K562 (cell line): ENCODE measurements around the gene PDIA4. TPM values are rescaled to one million over a fixed set of nuclear protein-coding genes. Genes with fewer than 3 reads are reported as not detected.

ENCODE experiments used
- ATAC-seq: fragments of 200-7000 bp; cut with Tn5 transposase; 3 replicates; pipeline ENCODE4 v1.9.1; 2020; ENCODE audit warnings: moderate library complexity
- BruUV-seq: library from RNA; stranded (reverse); fragments of 400-500 nt; replicated peaks from 2 replicates; lab custom pipeline; 2021; lab: Mats Ljungman, UMichigan
- CTCF ChIA-PET: fragments of 300-600 bp; formaldehyde crosslinking; extraction: SDS; loops from one replicate; lab custom pipeline; 2021; ENCODE audit warnings: low intra/inter-chr PET ratio; lab: Yijun Ruan, JAX
- POLR2A ChIA-PET: fragments of 300-600, 350-650 bp; sonication (Branson Sonifier 250); formaldehyde crosslinking; extraction: SDS; loops from one replicate; lab custom pipeline; 2021; ENCODE audit warnings: antibody characterized with exemption, inconsistent platforms; lab: Yijun Ruan, JAX
- DNase-seq, 4 experiments: peaks; one replicate each; pipeline versions ENCODE4 v3.0.0 to v3.0.0-alpha.2; 2011 to 2018; ENCODE audit warnings: low spot score in 3 of 4, mixed read lengths in 3 of 4; ENCODE audit errors: extremely low read depth in 1 of 4
- FAIRE-seq: peaks from 2 replicates; lab custom pipeline; 2011; peaks lifted over from hg19 to GRCh38; lab: Jason Lieb, UNC
- H2AFZ ChIP-seq: 2 replicates; pipeline ENCODE4 v1.6.0; 2011; ENCODE audit warnings: low read depth, low read length, control low read depth, inconsistent platforms
- H3K27ac ChIP-seq: fragments of 200-600 bp; 3 replicates; pipeline ENCODE4 v1.8.0; 2011; ENCODE audit warnings: low read depth, mild to moderate bottlenecking, control low read depth, inconsistent platforms, low read length, moderate library complexity, mixed read lengths; ENCODE audit errors: extremely low read depth
- H3K27me3 ChIP-seq, 2 experiments: fragments of 300-600 bp in 1 of 2; 2 replicates in 1 of 2; 3 replicates in 1 of 2; pipeline versions ENCODE4 v1.6.0 to v1.8.0; 2011; ENCODE audit warnings: inconsistent platforms in 2 of 2, low read length in 2 of 2, mild to moderate bottlenecking in 1 of 2, mixed read lengths in 1 of 2, moderate library complexity in 1 of 2; ENCODE audit not compliant: control insufficient read depth in 2 of 2, insufficient read depth in 2 of 2
- H3K36me3 ChIP-seq: fragments of 300-600 bp; 3 replicates; pipeline ENCODE4 v1.8.0; 2011; ENCODE audit warnings: mild to moderate bottlenecking, low read length, inconsistent platforms; ENCODE audit not compliant: control insufficient read depth, insufficient read depth
- H3K4me1 ChIP-seq, 2 experiments: fragments of 200-600 bp in 1 of 2; replicated peaks in 1 of 2; 2 replicates in 1 of 2; 3 replicates in 1 of 2; pipeline versions ENCODE4 v1.5.1 to v1.8.0; 2011; ENCODE audit warnings: inconsistent platforms in 2 of 2, low read length in 2 of 2, mild to moderate bottlenecking in 1 of 2, mixed read lengths in 1 of 2, moderate library complexity in 1 of 2; ENCODE audit not compliant: control insufficient read depth in 2 of 2, insufficient read depth in 2 of 2
- H3K4me2 ChIP-seq: 2 replicates; pipeline ENCODE4 v1.6.1; 2011; ENCODE audit warnings: low read length, control low read depth, inconsistent platforms, mixed read lengths; ENCODE audit not compliant: insufficient read depth
- H3K4me3 ChIP-seq: fragments of 200-600 bp; sonication (generic), shearing (Covaris generic); 2 replicates; pipeline ENCODE4 v1.5.1; 2016; ENCODE audit warnings: control low read depth, inconsistent platforms
- H3K79me2 ChIP-seq: fragments of 200-600 bp; 3 replicates; pipeline ENCODE4 v1.8.0; 2011; ENCODE audit warnings: low read length, inconsistent platforms; ENCODE audit not compliant: control insufficient read depth, insufficient read depth
- H3K9ac ChIP-seq, 2 experiments: 2 replicates each; pipeline versions ENCODE4 v1.6.0 to v1.6.1; 2011; ENCODE audit warnings: low read depth in 2 of 2, low read length in 2 of 2, control low read depth in 1 of 2, inconsistent platforms in 1 of 2, mild to moderate bottlenecking in 1 of 2, mixed read lengths in 1 of 2; ENCODE audit not compliant: insufficient read depth in 1 of 2
- H3K9me1 ChIP-seq: one replicate; pipeline ENCODE4 v1.6.0; 2011; ENCODE audit warnings: inconsistent platforms, mild to moderate bottlenecking, low read length, moderate library complexity; ENCODE audit not compliant: control insufficient read depth, insufficient read depth
- H3K9me3 ChIP-seq: replicated peaks from 2 replicates; pipeline ENCODE4 v1.5.1; 2011; ENCODE audit warnings: low read depth, low read length, inconsistent platforms; ENCODE audit not compliant: control insufficient read depth, insufficient read depth
- H4K20me1 ChIP-seq: replicated peaks from 2 replicates; pipeline ENCODE4 v1.6.1; 2011; ENCODE audit warnings: low read length, inconsistent platforms, mixed read lengths; ENCODE audit not compliant: control insufficient read depth, insufficient read depth
- CEBPG ChIP-seq, 3 experiments: fragments of 200-800 bp in 1 of 3; sonication (Bioruptor generic) in 1 of 3; sonication (generic) in 1 of 3; formaldehyde crosslinking in 1 of 3; IDR thresholded peaks in 2 of 3; conservative IDR thresholded peaks in 1 of 3; 2 replicates each; pipeline versions ENCODE4 v1.6.1 to v1.8.0; 2016 to 2022; ENCODE audit warnings: missing compliant biosample characterization in 2 of 3, missing genetic modification characterization in 2 of 3, mild to moderate bottlenecking in 1 of 3, missing genetic modification reagents in 1 of 3
- CREM ChIP-seq: IDR thresholded peaks from 2 replicates; pipeline ENCODE4 v1.6.1; 2014; ENCODE audit warnings: antibody characterized with exemption, low read depth
- CSDE1 ChIP-seq, 2 experiments: fragments of 450-650 bp; IDR thresholded peaks; 2 replicates each; pipeline ENCODE4 v1.6.1; 2016; ENCODE audit warnings: mild to moderate bottlenecking in 1 of 2
- HDAC1 ChIP-seq, 2 experiments: fragments of 450-650 bp; IDR thresholded peaks; 2 replicates each; pipeline ENCODE4 v1.6.1; 2016 to 2017; ENCODE audit warnings: inconsistent platforms in 1 of 2, mild to moderate bottlenecking in 1 of 2, moderate library complexity in 1 of 2
- HMGN3 ChIP-seq: IDR thresholded peaks from 2 replicates; pipeline ENCODE4 v1.6.1; 2011; ENCODE audit warnings: borderline replicate concordance, low read depth, mild to moderate bottlenecking, mixed read lengths, low read length; ENCODE audit not compliant: insufficient read length; ENCODE audit errors: extremely low read depth
- NCOA6 ChIP-seq: fragments of 450-650 bp; IDR thresholded peaks from 2 replicates; pipeline ENCODE4 v1.6.1; 2017; ENCODE audit warnings: mild to moderate bottlenecking
- XRCC3 ChIP-seq: fragments of 450-650 bp; IDR thresholded peaks from 2 replicates; pipeline ENCODE4 v1.6.1; 2017; ENCODE audit warnings: mild to moderate bottlenecking, moderate library complexity
- ZBTB33 ChIP-seq: sonication (generic); formaldehyde crosslinking; IDR thresholded peaks from 2 replicates; pipeline ENCODE4 v1.8.1; 2023; ENCODE audit warnings: mild to moderate bottlenecking, missing genetic modification reagents
- ZFPM2 ChIP-seq: fragments of 250-450 bp; sonication (Bioruptor Pico); IDR thresholded peaks from 2 replicates; pipeline ENCODE4 v1.5.1; 2022; ENCODE audit warnings: mild to moderate bottlenecking
- ZNF24 ChIP-seq: fragments of 450-650 bp; IDR thresholded peaks from 2 replicates; pipeline ENCODE4 v1.6.1; 2016
- ZNF318 ChIP-seq, 2 experiments: fragments of 450-650 bp; IDR thresholded peaks; 2 replicates each; pipeline ENCODE4 v1.6.1; 2016; ENCODE audit warnings: mild to moderate bottlenecking in 2 of 2, borderline replicate concordance in 1 of 2, low read depth in 1 of 2, moderate library complexity in 1 of 2
- WGBS: fragments of 100-300 bp; shearing (Covaris generic); methylation state at CpG from one replicate; pipeline ENCODE4 v1.1.6; 2016; ENCODE audit warnings: low coverage, mixed read lengths; ENCODE audit not compliant: insufficient coverage; ENCODE audit errors: missing lambda C conversion rate; 5-methylcytosine and 5-hydroxymethylcytosine counted together
- in situ Hi-C: fragments of 300-500 bp; cut with MboI; formaldehyde crosslinking; loops from 4 replicates; pipeline ENCODE4 v1.15.0; 2018; ENCODE audit warnings: inconsistent platforms, mixed read lengths
- intact Hi-C: fragments of 100-400 bp; cut with micrococcal nuclease; formaldehyde crosslinking; loops from 2 replicates; pipeline ENCODE4 v1.14.2; 2022
- polyA plus RNA-seq, 8 experiments: library from polyadenylated mRNA; depleted of rRNA in 4 of 8; stranded (reverse) in 5 of 8; unstranded in 3 of 8; fragments of >200 nt; fragmentation: Nextera tagmentation in 2 of 8; fragmentation: Illumina TruSeq in 1 of 8; extraction: Ambion mirVana in 2 of 8; extraction: Trizol in 1 of 8; gene quantifications; 2 replicates each; pipeline versions ENCODE4 v1.2.1 to v1.2.3, GENCODE V29; 2011 to 2014; ENCODE audit warnings: inconsistent platforms in 1 of 8, missing spikeins in 1 of 8
- total RNA-seq, 7 experiments: library from RNA; depleted of rRNA in 6 of 7; stranded (reverse); fragments of >200 nt in 6 of 7; fragmentation: Illumina TruSeq in 2 of 7; extraction: Trizol in 2 of 7; gene quantifications; 2 replicates each; pipeline versions ENCODE4 v1.2.1 to v1.2.3, GENCODE V29; 2011 to 2021; ENCODE audit warnings: low replicate concordance in 1 of 7

Gene PDIA4
- total and polyA plus RNA-seq, 9 of the 15 experiments (the other 6 are each of a cell fraction or from before 2014, with no cell fraction given), result 9.1 to 175 (median 146) TPM

GRCh38 chr7:148982654-148983199, 45.6 kb downstream of the PDIA4 start:
- Histone ChIP-seq H3K4me2 (peak overlapping the region; percentile 97), H2AFZ (peak overlapping the region; percentile 81), H3K9ac (peak overlapping the region in 1 of 2 experiments; percentile 82; a peak in 2 of 4 replicates), H4K20me1 (no peaks in the 10 kb centered on the region), H3K27me3 (no peaks in the 10 kb centered on the region), H3K36me3 (no peaks in the 10 kb centered on the region), H3K79me2 (no peaks in the 10 kb centered on the region), H3K4me1 (peaks cover 10 to 21% of the 10 kb centered on the region in 2 experiments; a peak in 4 of 5 replicates), H3K27ac (no peak overlapping the region), H3K9me3 (no peaks in the 10 kb centered on the region), H3K9me1 (no peaks in the 10 kb centered on the region), H3K4me3 (peak overlapping the region; percentile 45)
- ChIA-PET POLR2A (interaction anchor here (0.6 to 1.5 kb wide), 5 partner anchors 20 to 872 kb away, joined by 3 to 5 read pairs (median 3); no protein-coding TSS in a partner anchor), CTCF (interaction anchor here (0.6 kb wide), 1 partner anchor 456 kb away, joined by 5 read pairs; no protein-coding TSS in a partner anchor)
- FAIRE-seq, result no peak
- intact Hi-C loops, result loop anchor here (1.0 to 5.0 kb wide), 2 partner anchors 46 to 515 kb away; partner anchors contain the start of genes PDIA4 and ZNF746
- BruUV-seq, result no TSS peak
- no peak for ATAC-seq
- in situ Hi-C loops, result no loop called here
- DNase-seq, result peak in 2 of 4 experiments; percentile 23 to 46
- WGBS, result 6% methylated on average over 23 of the region's 23 CpGs
- TF ChIP-seq NCOA6, result no peak
- TF ChIP-seq HMGN3, result peak; percentile 25
- no peak for TF ChIP-seq CREM
- no peak for TF ChIP-seq ZFPM2 (CRISPR knock-in tag)
- TF ChIP-seq CSDE1 (IDR thresholded peaks at IDR 0.05), result no peak
- no peak for TF ChIP-seq XRCC3
- TF ChIP-seq ZBTB33 (CRISPR knock-in tag), result 0 out of 2 replicates have a peak, but pooled peaks have one; percentile 9
- no peak for TF ChIP-seq ZNF318 (IDR thresholded peaks at IDR 0.05; ENCODE audit: borderline replicate concordance in 1 of 2, low read depth in 1 of 2)
- TF ChIP-seq CEBPG (CRISPR knock-in tag; IDR thresholded peaks at IDR 0.05), result no peak
- 0 out of 4 replicates have a peak, but pooled peaks of 1 of the 2 experiments have one; percentile 16 for TF ChIP-seq CEBPG (tag; conservative IDR thresholded peaks at IDR 0.05 in 1 of 2, IDR thresholded peaks at IDR 0.05 in 1 of 2)
- TF ChIP-seq ZNF24, result peak; percentile 96
- TF ChIP-seq HDAC1 (IDR thresholded peaks at IDR 0.05), result no peak
